SK-MEL-5 (cell line): ENCODE measurements around the gene PKD1. TPM values are rescaled to one million over a fixed set of nuclear protein-coding genes. Genes with fewer than 3 reads are reported as not detected.

ENCODE experiments used
- DNase-seq: peaks from one replicate; pipeline ENCODE4 v3.0.0-alpha.2; 2016; ENCODE audit warnings: low read depth, low spot score
- in situ Hi-C: cut with HindIII; loops from 2 replicates; pipeline ENCODE4 v1.10.0; 2016; ENCODE audit warnings: low sequenced_read_pairs, high pct_unique_total_duplicates, low pct_unique_long_range_greater_than_20kb
- total RNA-seq: library from RNA; depleted of rRNA; stranded (reverse); fragments of >200 nt; shearing (Covaris generic); gene quantifications from 2 replicates; pipeline ENCODE4 v1.2.3, GENCODE V29; 2014

PKD1 gene
- total RNA-seq, 1 experiment from 2014 or later: 18.8 TPM

DNA sequence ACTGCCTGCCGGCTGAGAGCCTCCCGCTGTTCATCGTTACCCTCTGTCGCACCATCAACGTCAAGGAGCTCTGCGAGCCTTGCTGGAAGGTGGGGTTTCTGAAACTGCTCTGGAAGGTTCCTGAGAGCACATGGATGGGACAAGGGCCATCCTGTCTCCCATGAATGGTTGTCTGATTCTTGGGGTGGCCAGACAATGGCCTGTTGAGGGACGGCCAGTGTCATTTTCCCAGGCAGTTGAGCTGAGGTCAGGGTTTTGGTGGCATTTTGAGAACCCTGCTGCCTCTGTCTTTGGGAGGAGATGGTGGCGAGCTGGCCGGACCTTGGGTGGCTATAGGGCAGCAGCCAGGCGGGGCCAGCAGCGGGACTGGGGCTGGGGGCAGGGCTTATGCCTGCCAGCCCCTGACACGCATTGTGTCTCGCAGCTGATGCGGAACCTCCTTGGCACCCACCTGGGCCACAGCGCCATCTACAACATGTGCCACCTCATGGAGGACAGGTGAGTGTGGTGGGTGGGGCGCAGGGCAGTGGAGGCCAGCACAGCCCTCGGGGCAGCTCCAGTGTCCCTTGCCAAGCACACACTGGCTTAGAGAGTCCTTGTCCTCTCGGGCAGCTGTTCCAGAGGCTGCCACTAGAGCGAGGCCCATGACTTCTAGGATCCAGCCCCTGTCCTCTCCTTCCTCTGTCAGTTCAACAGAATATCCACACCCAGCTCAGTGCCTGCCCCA is 78.9 kb downstream of the PKD1 start:
- in situ Hi-C loops: no loop called here
- peak; percentile 20 for DNase-seq

DNA sequence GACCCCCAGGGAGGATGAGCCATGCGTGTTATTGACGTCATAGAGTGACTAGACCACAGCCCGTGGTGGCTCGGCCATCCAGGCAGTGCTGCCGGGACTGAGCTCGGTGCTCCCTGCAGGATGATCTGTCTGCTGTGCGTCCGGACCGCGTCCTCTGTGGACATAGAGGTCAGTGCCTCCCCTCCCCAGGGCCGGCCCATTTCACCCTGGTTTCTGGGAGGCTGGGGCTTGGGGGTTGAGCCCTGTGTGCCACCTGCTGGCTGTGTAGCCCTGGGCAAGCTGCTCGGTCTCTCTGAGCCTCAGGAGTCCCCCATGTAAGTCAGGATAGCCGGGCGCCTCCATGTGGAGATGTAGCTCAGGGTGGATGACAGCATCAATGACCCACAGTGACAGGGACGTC is 79.6 kb downstream of the PKD1 start:
- in situ Hi-C loops: no loop called here
- DNase-seq: peak; percentile 16

DNA sequence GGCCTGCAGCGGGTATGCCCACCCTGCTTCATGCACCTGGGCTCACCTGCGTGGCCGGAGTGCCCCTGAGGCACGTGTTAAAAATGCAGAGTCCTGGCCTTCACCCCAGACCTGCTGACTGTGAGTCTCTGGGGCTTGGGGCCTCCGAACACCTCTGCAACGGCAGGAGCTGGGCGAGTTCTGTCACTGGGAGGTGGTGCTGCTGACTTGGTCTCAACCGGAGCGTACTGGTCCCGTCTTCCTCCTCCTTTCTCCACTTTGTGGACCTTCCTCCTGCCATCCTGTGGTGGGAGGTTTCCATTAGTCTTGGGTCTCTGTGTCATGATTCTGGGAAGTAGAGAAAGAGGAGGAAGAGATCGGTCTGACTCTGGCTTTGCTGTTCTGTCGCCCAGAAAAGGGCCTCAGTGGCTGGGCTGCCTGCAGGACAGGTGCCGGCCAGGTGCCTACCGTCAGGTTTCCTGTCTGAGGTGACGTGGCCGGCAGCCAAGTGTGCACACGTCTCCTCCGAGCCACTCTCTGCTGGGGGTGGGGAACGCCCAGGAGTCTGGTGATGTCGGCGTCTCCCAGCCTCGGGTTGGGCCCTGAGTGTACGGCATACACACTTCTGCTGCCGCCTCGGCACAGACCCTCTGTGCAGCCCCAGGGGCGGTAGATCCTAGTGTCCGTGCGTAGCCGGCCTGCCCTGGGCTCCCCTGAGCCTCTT is 81.0 kb downstream of the PKD1 start:
- in situ Hi-C loops: no loop called here
- DNase-seq: no peak

DNA sequence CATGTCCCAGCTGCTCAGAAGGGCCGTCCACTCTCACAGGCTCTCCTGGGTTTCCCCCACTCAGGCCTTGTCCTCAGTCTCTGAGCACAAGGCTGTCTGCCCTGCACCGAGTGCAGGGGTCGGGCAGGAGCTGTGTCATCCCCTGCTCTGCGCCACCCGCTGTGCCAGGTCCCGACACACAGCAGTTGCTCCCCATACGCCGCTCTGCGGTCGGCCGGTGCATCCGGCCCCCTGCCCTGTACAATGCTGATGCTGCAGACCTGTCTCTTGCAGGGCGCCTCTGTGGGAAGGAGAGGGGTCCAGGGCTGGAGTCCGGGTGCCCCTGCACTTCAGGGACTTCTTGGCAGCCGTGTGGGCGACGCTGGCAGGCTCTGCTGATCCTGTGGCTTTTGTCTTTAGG is 81.8 kb downstream of the PKD1 start:
- in situ Hi-C loops: no loop called here
- DNase-seq: no peak

DNA sequence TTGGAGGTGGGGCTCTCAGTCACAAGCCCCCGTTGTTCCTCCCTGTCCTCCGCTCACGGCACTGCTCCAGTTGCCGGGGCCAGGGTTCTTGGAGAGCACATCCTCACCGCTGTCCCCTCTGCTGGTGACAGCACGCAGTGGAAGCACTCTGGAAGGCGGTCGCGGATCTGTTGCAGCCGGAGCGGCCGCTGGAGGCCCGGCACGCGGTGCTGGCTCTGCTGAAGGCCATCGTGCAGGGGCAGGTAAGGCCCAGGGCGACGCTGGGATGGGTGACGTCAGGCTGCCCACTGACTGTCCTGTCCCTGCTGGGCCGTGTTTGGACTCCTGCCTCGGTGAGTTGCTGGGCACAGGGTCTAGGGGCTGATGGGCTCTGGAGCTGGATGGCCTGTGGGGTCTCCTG is 82.5 kb downstream of the PKD1 start:
- in situ Hi-C loops: no loop called here
- no peak for DNase-seq

DNA sequence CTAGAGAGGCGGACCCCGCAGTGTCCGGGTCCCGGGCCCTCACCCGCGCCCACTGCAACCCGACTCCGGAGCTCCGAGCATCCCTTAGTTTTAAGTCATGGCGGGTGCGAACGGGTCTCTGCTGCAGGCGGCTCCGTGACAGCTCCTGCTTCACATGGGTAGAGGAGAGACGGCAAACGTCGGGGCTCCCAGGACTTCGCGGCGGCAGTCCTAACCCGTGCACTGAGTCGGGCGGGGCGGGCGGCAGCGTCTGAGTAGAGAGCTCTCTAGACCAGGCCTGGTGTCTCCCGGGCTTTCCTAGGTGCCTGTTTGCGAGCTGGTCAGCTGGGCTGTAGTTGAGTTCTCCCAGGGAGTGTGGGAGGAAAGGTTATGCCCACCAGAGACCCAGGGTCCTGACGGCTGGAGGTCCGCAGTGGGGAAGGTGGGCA is 87.6 kb downstream of the PKD1 start:
- in situ Hi-C loops: no loop called here
- DNase-seq: no peak

DNA sequence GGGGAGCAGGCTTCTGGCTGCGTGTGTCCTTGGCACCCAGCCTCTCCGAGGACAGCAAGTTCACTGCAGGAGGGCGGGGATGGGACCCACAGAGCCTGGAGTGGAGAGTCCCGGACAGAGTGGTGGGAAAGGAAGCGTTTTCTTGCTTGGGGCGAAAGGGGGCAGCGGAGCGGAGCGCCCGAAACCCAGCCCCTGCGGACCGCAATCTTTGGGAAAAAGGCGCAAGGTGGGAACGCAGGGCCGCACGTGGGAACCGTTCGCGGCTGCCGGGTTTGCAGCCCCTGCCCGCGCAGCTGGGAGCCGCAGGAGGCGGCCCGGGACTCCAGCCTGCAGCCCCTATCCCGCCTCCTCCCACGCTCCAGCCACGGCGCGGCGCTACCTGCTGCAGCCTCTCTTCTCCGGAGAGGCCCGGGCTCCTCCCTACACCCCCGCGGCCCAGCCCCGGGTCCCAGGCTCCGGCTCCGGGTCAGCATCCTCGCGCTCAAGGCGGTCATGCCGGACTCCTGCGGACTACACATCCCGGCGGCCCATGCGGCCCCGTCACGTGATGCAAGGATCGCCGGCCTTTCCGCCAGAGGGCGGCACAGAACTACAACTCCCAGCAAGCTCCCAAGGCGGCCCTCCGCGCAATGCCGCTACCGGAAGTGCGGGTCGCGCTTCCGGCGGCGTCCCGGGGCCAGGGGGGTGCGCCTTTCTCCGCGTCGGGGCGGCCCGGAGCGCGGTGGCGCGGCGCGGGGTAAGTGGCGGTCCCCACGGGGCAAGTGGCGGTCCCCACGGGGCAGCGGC is 88.2 kb downstream of the PKD1 start, which contains the start of the genes NTHL1 and TSC2:
TSS of gene NTHL1 (minus strand) at position 505 of the 786 bp plus-strand sequence. CDS start at position 494, 11 bp downstream.
TSS of gene TSC2 (plus strand) at position 656 of the 786 bp plus-strand sequence. CDS start 631 bp downstream, outside the sequence.
- DNase-seq: peak; percentile 93
- in situ Hi-C loops: no loop called here

DNA sequence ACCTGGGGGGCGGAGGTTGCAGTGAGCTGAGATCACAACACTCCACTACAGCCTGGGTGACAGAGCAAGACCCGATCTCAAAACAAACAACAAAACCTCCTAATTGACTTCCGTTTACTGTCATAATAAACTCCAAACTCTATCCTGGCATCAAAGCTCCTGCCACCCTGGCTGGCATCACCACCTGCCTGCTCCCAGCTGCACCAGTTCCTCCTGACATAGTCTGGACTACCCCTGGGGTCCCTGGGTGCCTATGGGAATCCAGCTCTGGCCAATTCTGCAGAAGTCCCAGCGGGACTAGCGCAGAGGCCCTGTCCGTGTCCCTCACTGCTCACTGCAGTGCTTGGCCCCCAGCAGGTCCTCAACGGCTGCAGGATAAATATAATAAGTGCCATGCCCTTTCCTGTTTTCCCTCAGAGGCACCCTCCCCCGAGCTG is 88.8 kb downstream of the PKD1 start:
- in situ Hi-C loops: no loop called here
- no peak for DNase-seq

DNA sequence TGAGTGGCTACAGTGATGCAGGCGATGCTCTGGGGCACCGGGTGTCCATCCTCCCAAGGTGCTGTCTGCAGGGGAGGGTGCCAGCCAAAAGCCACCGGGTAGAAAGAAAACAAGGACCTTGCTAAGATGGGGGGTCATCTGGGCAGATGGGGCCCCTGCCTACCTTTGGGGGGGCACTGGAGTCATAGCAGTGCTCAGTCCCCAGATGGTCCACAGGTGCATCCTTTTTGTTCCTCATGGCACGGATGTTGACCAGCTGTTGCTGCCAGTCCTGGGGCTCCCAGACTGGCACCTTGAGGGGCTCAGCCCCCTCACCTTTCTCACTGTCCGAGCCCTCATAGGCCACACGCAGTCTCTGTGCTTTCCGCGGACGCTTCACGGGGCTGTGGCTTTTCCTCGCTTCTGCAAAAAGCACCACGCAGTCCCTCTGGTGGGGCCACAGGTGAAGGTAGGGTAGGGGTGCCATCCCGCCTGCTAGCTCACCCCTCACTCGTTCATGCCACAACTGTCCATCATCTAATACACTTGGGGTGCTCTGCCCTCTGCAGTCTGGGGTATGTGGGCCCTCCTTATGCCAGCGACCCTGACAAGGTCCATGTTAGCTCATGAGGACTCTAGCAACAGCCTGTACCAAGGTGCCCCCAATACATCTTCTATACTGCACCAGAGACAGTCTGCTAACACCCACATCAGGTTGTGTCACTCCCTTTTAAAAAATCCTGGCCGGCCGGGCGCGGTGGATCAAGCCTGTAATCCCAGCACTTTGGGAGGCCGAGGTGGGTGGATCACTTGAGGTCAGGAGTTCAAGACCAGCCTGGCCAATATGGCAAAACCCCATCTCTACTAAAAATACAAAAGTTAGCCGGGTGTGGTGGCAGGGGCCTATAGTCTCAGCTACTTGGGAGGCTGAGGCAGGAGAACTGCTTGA is 89.5 kb downstream of the PKD1 start:
- no peak for DNase-seq
- in situ Hi-C loops: no loop called here

DNA sequence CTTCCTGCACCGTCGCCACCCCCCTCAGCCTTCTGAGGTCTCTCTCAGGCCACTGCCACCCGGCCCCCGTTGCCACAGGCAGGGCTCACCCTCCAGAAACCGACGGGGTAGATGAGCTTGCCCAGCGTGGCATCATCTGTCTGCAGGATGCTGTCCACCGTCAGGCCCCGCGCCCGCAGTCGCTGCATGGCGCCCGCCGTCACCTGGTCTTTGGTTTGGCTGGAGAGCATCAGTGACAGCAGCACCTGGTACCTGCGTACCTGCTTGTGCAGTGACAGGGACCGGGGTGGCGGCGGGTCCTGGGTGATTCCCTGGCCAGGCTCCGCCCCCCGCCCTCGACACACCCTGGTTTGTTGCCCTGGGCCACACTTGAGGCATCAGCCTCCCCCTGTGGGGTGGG is 91.2 kb downstream of the PKD1 start:
- no peak for DNase-seq
- in situ Hi-C loops: no loop called here

DNA sequence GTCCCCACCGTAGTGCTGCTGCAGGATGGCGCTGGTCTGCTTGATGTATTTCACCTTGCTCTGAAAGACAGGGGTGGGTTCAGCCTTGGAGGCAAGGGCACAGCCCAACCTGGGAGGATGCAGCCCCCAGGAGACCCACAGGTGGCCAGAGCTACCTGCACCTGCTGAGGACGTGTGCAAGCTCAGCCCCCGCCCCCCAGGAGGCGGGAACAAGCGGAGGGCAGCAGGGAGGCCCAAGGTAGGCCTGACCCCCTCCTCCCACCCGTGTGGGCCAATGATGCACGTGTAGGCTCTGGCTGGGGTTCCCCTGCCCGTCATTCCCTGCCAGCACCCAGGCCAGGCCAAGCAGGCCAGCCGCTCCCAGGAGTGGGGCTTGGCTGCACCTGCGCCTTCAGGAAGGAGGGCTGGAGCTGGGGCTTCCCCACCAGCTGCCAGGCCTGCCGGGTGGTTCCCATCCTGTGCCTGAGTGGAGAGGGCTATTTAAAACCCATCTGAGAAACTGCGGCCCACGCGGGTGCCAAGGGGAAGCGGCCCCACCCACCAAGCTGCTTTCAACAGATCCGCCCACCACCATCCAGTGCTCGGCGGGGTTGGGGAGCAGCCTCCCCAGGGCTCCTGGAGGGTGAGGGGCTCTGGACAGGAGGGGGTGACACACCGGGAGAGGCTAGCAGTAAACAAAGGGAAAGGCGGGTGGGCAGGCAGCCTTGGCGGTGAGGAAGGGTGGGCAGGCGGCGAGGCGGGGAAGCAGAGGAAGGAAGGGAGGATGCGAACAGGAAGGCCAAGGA is 91.8 kb downstream of the PKD1 start:
- in situ Hi-C loops: no loop called here

DNA sequence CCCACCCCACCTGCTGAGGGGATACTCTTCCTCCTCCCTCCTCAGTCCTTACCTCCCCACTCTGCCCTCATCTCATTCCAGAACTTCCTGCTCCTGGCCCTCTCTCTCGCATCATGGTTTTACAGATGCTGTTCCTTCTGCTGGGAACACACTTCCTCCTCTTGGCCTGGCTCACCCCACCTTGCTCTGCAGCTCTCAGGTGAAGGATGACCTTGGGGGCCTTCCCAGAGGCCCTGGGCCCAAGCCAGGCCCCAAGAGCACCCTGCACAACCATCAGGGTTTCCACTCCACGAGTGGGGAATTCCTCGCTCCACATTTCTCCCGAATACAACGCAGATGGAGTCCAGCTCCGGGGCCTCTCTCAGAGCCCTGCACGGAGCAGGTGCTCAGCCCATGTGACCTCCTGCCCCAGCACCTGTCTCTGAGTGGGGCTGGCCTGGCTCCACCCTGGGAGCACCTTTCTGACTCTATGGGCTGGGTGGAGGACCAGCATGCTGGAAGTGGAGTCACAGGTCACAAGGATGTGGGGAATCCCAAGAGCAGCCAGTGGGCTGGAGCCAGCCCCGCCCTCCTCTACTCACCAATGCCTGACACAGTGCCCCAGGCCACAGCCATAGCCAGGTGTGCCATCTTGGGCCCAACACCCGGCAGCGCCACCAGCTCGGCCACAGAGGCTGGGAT is 92.6 kb downstream of the PKD1 start:
- in situ Hi-C loops: no loop called here
- DNase-seq: no peak

More for the DNA sequence above, 91.8 kb downstream of the PKD1 start:
- DNase-seq: no peak

DNA sequence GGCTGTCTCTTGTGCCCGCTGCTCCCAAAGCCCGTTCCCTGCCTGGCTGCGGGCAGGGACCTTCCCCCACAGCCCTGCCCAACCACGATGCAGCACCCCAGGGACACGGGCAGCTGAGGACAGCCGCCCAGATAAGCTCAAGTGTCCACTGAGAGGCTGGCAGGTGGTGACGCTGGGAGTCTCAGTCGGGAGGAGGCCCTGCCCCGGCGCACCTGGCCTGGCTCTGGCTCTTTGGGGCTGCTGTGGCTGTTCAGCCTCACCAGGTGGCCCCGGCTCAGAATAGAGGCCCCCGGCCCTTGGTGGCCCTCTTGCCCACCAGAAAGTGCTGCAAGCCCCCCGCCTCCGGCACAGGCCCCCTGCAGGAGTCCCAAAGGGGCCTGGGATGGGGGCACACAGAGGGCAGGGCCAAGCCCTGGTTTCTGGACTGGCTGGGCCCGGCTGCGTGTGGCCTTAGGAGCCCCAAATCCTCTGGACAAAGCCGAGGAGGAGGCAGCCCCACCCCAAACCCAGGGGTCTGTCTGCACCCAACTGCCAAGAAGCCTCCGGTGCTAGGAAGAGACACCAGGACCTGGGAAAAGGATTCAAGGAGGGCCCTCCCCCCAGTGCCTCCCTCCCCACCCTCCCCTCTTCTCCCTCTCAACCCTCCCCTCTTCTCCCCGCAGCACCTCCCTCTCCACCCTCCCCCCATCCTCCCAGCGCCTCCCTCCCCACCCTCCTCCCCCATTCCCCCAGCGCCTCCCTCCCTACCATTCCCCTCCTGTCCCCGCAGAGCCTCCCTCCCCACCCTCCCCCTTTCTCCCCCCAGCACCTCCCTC is 93.3 kb downstream of the PKD1 start:
- in situ Hi-C loops: no loop called here
- DNase-seq: no peak

DNA sequence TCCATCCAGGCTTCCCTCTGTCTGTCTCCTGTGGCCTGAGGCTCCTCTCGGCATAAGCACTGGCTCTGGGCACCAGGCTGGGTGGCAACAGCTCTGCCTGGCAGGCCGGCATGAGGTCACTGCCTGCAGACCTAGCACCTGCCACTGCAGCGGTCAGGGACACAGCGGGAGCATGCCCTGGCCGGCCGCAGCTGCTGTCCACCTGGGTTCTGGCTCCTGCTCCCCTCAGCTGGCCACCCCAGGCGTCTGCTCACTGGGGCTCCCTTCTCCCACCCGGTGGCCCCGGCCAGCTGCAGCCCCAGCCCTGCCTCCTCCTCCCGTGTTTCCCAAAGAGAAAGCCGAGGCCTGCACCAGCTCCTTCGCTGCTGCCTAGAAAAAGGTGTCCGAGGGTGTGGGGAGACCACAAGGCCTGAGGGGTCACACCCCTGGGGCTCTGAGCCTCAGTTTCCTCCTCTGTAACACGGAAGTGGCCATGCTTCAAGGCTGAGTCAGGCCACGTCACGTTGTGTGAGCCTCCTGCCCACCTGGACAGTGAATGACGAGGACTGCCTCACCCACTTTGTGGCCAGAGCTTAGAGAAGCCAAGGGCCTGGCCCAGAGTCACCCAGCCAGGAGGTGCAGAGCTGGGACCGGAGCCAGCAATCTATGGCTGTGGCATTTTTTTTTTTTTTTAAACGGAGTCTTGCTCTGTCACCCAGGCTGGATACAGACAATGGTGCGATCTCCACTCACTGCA is 94.7 kb downstream of the PKD1 start:
- DNase-seq: no peak
- in situ Hi-C loops: no loop called here
